ENCODE data around the gene KRTAP2-2.

DNA sequence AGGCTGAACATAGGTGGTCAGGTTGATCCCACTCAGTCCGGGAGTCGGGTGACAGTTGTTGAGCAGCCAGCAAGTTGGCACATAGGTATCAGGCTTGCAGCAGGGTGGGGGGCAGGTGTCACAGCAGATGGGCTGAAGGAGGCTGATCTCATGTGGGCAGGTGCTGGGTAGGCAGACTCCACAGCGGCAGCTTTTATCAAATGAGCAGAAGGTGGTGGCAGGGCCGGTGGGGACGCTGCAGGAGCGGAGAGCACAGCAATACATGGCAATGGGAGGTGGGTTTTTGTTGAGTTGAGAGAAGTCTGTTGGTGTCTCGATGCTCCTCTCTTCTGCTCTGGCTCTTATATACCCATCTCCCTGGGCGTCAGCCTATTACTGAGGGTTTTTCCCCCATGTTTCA is 46.2 kb downstream of the KRTAP2-2 start, which contains the start of gene KRTAP3-1:
- TF ChIP-seq, protein P1, sequence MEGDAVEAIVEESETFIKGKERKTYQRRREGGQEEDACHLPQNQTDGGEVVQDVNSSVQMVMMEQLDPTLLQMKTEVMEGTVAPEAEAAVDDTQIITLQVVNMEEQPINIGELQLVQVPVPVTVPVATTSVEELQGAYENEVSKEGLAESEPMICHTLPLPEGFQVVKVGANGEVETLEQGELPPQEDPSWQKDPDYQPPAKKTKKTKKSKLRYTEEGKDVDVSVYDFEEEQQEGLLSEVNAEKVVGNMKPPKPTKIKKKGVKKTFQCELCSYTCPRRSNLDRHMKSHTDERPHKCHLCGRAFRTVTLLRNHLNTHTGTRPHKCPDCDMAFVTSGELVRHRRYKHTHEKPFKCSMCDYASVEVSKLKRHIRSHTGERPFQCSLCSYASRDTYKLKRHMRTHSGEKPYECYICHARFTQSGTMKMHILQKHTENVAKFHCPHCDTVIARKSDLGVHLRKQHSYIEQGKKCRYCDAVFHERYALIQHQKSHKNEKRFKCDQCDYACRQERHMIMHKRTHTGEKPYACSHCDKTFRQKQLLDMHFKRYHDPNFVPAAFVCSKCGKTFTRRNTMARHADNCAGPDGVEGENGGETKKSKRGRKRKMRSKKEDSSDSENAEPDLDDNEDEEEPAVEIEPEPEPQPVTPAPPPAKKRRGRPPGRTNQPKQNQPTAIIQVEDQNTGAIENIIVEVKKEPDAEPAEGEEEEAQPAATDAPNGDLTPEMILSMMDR (IDR thresholded peaks at IDR 0.05): no peak
- TF ChIP-seq POLR2A (IDR thresholded peaks at IDR 0.05): no peak

All from testis (tissue), 2 donors.